ENCODE results near the gene ANXA2R.

ANXA2R gene

DNA sequence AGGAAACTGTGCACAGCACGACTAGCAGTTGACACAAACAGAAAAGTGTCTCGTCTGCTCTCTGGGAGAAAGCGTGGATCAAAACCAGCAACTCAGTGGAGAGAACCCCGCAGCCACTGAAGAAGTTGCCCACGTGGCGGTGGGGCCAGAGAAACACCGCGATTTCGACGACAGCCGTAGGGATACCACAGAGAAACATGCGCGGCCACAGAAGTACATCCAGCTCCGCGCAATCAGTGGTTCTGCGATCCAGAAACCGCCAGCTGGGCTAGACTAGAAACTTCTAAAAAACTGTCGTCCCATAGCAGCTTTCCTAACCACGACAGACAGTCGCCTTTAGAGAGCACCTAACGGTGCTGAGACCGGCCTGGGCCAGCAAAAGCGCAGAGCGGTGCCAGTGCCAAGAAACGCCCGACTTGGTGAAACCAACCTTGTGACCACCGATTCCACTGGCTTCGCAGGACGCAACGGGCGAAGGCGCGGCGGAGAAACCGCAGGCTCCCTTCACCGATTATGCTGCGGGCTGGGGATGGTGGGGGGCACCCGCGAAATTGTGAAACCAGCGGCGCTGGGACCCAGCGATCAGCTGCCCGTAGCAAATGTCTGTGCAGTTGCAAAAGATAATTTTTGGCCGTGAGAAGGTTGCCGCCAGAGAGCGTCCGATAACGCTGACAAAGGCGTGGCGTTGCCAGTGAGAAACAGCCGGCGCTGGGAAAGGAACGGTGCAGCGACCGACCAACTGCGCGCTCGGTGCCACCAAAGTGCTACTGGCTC is 2.7 kb upstream of the ANXA2R start:
- TF ChIP-seq, protein P1, sequence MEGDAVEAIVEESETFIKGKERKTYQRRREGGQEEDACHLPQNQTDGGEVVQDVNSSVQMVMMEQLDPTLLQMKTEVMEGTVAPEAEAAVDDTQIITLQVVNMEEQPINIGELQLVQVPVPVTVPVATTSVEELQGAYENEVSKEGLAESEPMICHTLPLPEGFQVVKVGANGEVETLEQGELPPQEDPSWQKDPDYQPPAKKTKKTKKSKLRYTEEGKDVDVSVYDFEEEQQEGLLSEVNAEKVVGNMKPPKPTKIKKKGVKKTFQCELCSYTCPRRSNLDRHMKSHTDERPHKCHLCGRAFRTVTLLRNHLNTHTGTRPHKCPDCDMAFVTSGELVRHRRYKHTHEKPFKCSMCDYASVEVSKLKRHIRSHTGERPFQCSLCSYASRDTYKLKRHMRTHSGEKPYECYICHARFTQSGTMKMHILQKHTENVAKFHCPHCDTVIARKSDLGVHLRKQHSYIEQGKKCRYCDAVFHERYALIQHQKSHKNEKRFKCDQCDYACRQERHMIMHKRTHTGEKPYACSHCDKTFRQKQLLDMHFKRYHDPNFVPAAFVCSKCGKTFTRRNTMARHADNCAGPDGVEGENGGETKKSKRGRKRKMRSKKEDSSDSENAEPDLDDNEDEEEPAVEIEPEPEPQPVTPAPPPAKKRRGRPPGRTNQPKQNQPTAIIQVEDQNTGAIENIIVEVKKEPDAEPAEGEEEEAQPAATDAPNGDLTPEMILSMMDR (IDR thresholded peaks at IDR 0.05), result peak; percentile 23
- Histone ChIP-seq H3K36me3 (ENCODE audit: control insufficient read depth, insufficient read depth, low read length) (no peaks in the 10 kb centered on the region), H3K27ac (peak overlapping the region; percentile 98), H3K27me3 (ENCODE audit: control insufficient read depth, insufficient read depth, low read length) (peaks cover 19% of the 10 kb centered on the region), H3K4me3 (ENCODE audit: low read depth, low read length) (peak overlapping the region; percentile 66), H3K9me3 (ENCODE audit: control insufficient read depth, low read length) (no peaks in the 10 kb centered on the region), H3K79me2 (no peaks in the 10 kb centered on the region), H3K4me2 (ENCODE audit: low read length) (peak overlapping the region; percentile 68), H3K4me1 (no peaks in the 10 kb centered on the region), H3K9ac (peak overlapping the region; percentile 91), H2AFZ (peak overlapping the region; percentile 97)

DNA sequence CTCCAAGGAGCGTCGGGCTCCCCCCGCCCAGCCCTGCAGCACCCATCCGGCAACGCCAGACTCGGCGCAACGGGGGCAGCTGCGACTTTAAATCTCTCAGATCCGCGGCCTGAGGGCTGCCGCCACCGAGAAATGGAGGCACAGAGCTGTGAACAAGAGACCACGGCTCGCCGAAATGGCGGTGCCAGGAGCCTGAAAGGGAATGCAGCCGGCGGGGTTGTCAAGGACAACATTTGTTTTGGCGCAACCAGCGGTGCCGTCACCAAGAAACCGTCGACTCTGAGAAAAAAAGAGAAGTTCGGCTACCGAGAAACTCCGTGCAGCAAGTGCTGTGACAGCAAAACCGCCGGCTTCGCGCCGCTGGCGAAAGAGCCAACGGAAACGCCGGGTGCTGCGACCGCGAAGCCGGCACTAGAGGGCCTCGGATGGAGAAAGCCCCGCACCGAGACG is 2.1 kb upstream of the ANXA2R start:
- Histone ChIP-seq H3K9me3 (ENCODE audit: control insufficient read depth, low read length) (no peaks in the 10 kb centered on the region), H2AFZ (peak overlapping the region; percentile 97), H3K27ac (peak overlapping the region; percentile 98), H3K79me2 (no peaks in the 10 kb centered on the region), H3K4me3 (ENCODE audit: low read depth, low read length) (peak overlapping the region; percentile 66), H3K4me2 (ENCODE audit: low read length) (peak overlapping the region; percentile 68), H3K4me1 (no peaks in the 10 kb centered on the region), H3K36me3 (ENCODE audit: control insufficient read depth, insufficient read depth, low read length) (no peaks in the 10 kb centered on the region), H3K9ac (peak overlapping the region; percentile 91), H3K27me3 (ENCODE audit: control insufficient read depth, insufficient read depth, low read length) (peaks cover 25% of the 10 kb centered on the region)
- TF ChIP-seq, protein P1 (IDR thresholded peaks at IDR 0.05), result peak; percentile 8

DNA sequence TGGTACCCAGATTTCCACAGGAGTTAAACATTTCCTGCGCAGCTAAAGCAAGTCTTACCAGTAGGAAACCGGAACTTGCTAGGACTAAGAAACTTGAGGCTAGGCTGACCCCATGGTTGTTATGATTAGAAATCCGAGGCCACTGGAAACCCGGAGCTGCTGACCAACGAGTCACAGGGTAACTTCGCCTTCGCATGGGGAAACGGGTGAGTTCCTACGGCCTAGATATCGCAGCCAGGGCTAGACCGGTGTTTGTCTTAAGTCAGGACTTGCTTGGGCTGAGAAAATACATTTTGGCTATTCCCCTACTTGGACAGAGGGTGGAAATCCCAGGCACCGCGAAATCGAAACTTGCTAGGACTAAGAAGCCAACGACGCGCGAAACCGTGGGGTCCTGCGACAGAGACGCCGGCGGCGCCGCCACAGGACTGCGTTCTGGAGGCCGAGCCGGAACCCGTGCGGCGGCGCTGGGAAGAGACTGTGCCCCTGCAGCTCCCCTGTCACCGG is 1.6 kb upstream of the ANXA2R start:
- no peaks in the 10 kb centered on the region for H3K9me3 ChIP-seq (ENCODE audit: control insufficient read depth, low read length)
- peak overlapping the region; percentile 98 for H3K27ac ChIP-seq
- H3K36me3 ChIP-seq (ENCODE audit: control insufficient read depth, insufficient read depth, low read length), result no peaks in the 10 kb centered on the region
- no peaks in the 10 kb centered on the region for H3K4me1 ChIP-seq
- TF ChIP-seq, protein P1 (IDR thresholded peaks at IDR 0.05), result no peak
- H3K4me3 ChIP-seq (ENCODE audit: low read depth, low read length), result peak overlapping the region; percentile 66
- peaks cover 28% of the 10 kb centered on the region for H3K27me3 ChIP-seq (ENCODE audit: control insufficient read depth, insufficient read depth, low read length)
- peak overlapping the region; percentile 91 for H3K9ac ChIP-seq
- peak overlapping the region; percentile 68 for H3K4me2 ChIP-seq (ENCODE audit: low read length)
- peak overlapping the region; percentile 97 for H2AFZ ChIP-seq
- no peaks in the 10 kb centered on the region for H3K79me2 ChIP-seq

DNA sequence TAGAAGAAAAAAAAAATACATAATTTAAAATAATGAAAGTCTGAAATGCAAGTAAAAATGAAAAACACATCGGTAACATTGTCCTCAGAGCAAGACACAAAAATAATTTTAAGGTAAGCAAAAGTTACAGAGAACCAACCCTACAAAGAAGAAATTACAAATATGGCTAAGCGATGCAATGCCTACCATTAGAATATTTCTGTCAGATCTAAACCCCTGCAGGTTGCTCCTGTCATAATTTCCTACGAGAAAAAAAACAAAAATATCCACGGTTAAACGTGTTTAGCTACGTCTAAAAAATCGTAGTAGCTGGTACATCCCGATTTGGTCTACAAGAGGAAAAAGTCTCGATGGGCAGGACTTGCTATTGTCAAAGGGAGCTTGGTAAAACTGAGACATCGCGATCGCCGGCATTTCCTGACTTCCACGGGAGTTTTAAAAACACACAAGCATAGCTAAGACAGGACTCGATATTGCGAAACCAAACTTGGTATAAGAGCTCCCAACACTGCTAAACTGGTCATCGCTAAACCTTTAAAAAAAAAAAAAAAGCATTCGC is 1.1 kb upstream of the ANXA2R start:
- peak overlapping the region; percentile 97 for H2AFZ ChIP-seq
- H3K9ac ChIP-seq, result no peak overlapping the region
- H3K4me2 ChIP-seq (ENCODE audit: low read length), result peak overlapping the region; percentile 68
- peak overlapping the region; percentile 66 for H3K4me3 ChIP-seq (ENCODE audit: low read depth, low read length)
- H3K4me1 ChIP-seq, result no peaks in the 10 kb centered on the region
- TF ChIP-seq, protein P1 (IDR thresholded peaks at IDR 0.05), result no peak
- H3K27ac ChIP-seq, result peak overlapping the region; percentile 98
- no peaks in the 10 kb centered on the region for H3K9me3 ChIP-seq (ENCODE audit: control insufficient read depth, low read length)
- H3K36me3 ChIP-seq (ENCODE audit: control insufficient read depth, insufficient read depth, low read length), result no peaks in the 10 kb centered on the region
- peaks cover 28% of the 10 kb centered on the region for H3K27me3 ChIP-seq (ENCODE audit: control insufficient read depth, insufficient read depth, low read length)
- no peaks in the 10 kb centered on the region for H3K79me2 ChIP-seq
